M059J (cell line): ENCODE results near the gene NOC3L. TPM values are rescaled to one million over a fixed set of nuclear protein-coding genes. Genes with fewer than 3 reads are reported as not detected.

Source experiments
- DNase-seq: peaks from one replicate; pipeline ENCODE4 v3.0.0-alpha.2; 2012; ENCODE audit warnings: low read depth
- total RNA-seq: library from RNA; depleted of rRNA; stranded (reverse); fragments of >200 nt; shearing (Covaris generic); gene quantifications from 2 replicates; pipeline ENCODE4 v1.2.3, GENCODE V29; 2014

The NOC3L gene
- total RNA-seq, 1 experiment from 2014 or later = 29.6 TPM

- DNase-seq = peak; percentile 61
Observed at GRCh38 chr10:94361171-94361794, 1.5 kb downstream of the NOC3L start.

GRCh38 chr10:94358480-94358879 is 4.3 kb downstream of the NOC3L start:
- peak; percentile 94 for DNase-seq

DNA sequence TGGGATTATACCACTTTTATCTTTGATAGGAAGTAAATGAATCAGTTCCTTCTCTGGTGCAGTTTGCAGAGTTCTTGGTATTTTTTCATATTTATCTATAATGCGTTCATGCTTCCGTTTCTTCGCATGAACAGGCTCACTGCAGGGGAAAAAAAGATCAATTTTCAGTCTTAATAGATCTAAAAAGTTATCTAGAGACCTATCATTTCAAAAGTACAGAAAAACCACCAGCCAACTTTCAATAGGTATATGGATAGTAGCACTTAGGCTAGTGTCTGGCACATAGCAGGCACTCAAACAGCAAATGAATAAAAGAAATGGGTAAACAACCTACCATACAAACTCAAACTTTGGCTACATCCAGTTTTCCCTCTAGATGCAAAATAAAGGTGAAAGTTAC is 5.5 kb downstream of the NOC3L start:
- no peak for DNase-seq

DNA sequence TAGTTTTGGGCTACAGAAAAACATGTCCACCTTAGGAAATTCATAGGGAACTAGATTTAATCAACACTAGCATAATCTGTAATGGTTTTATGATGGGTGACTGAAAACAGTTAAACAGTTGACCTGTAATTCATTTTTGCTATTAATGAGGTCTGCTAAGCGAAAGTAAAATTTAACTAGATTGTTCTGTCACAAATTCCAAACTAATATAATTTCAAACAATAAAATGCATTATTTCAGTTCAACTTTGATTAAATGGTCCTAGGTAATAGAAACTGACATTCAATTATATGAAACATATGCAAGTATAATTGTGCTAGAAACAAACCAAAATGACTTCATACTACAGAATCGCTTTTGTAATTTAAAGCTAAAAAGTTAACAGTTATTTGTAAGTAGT is 6.9 kb downstream of the NOC3L start:
- no peak for DNase-seq

DNA sequence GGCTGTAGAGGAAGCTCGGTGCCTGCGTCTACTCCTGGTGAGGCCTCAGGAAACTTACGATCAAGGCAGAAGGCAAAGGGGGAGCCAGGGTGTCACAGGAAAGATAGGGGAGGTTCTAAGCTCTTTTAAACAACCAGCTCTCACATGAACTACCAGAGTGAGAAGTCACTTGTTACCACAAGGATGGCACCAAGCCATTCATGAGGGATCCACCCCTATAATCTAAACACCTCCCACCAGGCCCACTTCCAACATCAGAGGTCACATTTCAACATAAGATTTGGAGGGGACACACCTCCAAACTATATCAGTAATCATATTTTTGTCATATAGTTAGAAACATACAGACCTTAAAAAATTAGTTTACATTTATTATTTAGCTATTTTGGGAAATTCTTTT is 9.4 kb downstream of the NOC3L start:
- DNase-seq = peak; percentile 25

- no peak for DNase-seq
Observed at GRCh38 chr10:94351089-94351488, 11.7 kb downstream of the NOC3L start.

- DNase-seq = peak; percentile 21
Observed at GRCh38 chr10:94350500-94350899, 12.2 kb downstream of the NOC3L start.

DNA sequence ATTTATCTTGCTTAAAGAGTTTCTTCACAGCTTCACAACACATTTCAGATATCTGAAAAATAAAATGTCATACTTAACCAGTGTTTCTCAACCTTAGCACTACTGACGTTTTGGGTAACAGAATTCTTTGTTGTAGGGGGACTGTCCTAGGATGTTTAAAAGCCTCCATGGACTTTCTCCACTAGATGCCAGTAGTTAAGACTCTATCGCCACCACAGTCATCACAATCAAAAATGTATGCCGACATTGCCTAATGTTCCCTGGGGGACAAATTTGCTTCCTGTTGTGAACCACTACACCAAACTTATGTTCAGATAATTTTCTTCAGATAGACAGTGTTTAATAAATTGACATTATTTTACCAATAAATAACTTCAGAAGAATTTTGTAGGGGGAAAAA is 13.4 kb downstream of the NOC3L start:
- DNase-seq = no peak

- DNase-seq = no peak
Observed at GRCh38 chr10:94344522-94345122, 18.1 kb downstream of the NOC3L start.

DNA sequence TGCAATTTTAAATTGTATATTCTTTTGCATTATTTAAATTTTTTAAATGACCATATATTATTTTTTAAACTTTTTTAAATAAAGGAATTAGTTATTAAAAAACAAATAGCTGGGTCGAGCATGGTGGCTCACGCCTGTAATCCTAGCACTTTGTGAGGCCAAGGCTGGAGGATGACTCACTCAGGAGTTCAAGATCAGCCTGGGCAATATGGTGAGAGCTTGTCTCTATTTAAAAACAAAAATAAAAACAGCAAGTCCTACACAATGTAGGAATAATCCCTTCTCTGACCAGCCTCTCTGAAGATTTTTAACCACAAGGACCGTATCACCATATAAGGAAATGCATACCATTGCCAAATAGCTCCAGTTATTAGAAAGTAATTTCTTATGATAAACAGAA is 19.6 kb downstream of the NOC3L start:
- DNase-seq = peak; percentile 25

GRCh38 chr10:94334857-94335256 is 27.9 kb downstream of the NOC3L start:
- DNase-seq = no peak

DNA sequence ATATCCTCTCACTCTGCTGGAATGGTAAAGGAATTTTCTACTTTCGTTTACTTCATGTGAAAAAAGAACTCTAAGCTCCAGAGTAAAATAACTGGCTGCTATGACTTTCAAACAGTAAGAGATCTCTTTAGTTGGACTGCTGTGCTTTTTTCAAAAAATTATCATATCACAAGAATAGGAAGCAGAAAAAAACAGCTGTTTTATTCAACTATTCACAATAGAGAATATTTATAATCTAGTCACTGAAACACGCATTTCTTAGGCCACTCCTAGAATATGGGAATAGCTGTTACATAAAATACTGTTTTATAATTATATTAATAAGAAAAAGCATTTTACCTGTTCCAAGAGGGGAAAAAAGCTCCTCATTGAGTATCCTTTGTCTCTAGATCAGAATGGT is 29.7 kb downstream of the NOC3L start:
- DNase-seq = no peak

DNA sequence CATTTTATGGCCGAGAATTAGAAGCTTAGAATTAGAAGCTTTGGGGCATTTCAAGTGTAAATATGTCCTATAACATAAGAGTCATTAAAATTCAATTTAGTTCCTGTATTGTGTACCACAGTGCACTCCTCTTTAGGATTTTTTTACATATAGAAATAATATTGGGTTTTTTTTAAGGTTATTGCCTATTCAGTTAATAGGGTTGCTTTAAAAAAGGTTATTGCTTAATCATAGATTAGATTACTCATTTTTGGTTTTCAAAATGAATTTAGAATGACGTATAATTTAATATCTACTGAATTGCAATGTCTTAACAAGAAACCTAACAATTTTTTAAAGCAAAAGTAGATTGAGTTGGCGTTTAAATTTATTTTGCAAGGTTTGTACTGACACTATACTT is 34.1 kb downstream of the NOC3L start:
- DNase-seq = no peak

GRCh38 chr10:94327649-94328048 is 35.1 kb downstream of the NOC3L start:
- no peak for DNase-seq

DNA sequence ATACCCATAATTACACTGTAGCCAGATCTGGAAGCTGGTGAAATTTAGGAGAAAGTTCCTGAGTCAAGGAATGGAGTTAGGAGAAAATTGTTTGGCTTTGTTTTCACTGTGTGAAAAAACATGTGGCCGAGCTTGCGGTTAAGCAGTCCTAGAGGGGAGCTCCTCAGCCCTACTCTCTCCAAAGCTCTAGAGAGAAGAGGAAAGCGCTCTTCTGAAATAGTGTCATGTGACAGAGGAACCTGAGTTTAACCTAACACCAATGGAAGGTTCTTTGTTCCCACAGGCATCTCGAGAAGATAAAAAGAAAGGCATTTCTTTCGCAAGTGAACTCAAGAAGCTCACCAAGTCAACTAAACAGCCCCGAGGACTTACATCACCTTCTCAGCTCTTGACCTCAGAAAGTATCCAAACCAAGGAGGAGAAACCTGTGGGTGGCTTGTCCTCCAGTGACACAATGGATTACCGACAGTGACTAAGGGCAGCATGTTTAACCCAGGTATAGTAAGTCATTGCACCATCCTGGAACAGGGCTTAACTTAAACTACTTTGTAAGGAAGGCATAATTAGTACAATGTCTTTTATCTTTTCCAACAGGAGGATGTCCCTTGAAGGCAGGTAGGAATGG is 38.0 kb downstream of the NOC3L start:
- DNase-seq = no peak

DNA sequence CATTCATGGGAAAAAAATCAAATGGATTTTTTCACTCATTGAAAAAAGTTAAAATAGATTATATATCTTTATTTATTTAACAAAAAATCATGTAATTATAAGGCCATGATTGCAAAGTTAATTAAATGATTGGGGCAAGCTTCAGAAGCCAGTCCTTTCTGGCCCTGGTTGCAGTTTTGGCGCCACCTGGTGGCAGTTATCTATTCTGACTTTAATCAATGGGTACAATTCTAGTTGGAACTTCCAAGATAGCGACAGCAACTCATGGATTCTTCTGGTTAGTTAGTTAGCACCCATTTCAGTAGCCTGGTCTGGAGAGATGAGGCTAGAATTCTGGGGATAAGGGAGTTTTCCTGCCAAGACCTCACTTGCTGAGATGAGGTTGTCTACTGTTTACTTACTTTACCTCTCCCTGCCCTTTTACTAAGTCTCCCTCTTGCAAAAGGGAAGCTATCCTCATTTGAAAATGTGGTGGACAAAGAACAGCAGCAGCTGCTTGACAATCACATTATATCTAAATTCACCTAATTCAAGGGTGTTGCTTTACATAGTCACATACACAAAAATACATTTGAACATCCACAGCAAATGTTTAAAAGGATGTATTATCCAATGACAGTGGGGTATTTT is 42.3 kb downstream of the NOC3L start:
- DNase-seq = peak; percentile 61

GRCh38 chr10:94316560-94316959 is 46.2 kb downstream of the NOC3L start:
- DNase-seq = no peak

GRCh38 chr10:94315975-94316464 is 46.7 kb downstream of the NOC3L start:
- no peak for DNase-seq

DNA sequence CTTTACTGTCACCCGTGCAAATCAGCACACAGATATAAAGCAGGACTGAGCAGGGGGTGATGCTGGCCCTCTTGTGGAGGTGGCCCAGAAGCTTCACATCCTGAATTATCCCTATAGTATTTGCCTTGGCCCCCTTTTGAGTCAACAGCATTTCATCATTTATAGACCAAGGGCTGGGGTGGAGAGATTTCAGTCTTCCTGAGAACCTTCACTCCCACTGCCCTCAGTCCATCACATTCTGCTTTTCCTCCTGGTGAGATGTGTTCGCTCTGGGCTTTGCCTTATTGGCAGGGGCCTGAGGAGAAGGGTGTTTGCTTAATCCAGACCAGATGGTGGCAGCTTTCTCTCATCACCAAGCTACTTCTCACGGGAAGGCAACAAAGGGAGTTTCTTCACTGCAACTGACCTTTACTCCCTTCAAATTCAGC is 47.7 kb downstream of the NOC3L start:
- DNase-seq = no peak

GRCh38 chr10:94310369-94310768 is 52.4 kb downstream of the NOC3L start:
- DNase-seq = no peak

GRCh38 chr10:94308866-94309265 is 53.9 kb downstream of the NOC3L start:
- no peak for DNase-seq

DNA sequence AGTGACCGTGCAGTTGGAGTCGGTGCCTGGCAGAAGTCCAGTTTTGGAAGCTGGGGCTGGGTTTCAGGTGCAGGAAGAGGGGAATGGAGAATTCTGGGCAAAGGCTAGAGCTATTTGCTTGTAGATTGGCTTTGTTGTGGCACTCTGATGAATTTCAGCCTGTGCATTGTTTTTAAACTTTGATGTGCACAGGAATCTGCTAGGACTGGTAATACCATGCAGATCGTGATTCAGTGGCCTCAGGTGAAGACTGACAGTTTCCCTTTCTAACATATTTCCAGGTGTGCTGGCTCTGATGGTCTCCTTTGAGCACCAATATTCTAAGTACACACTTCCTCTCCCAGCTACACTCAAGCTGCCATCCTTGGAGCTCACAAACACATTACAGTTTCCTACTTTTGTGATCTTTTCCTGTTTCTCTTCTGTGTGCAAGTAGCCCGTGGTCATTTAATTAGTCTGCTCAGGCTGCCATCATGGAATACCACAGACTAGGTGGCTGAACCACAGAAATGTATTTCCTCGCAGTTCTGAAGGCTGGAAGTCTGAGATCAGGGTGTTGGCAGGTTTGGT is 55.6 kb downstream of the NOC3L start:
- DNase-seq = peak; percentile 34
